Activated CD8-positive, alpha-beta memory T cell treated with anti-CD3 and anti-CD28 coated beads, Interleukin-2, amount 50 U/mL, for 24 hours (primary cell): Measurements from ENCODE around the gene KCNH2.
"Not testable (repeated sequence)": the region's sequence is repeated elsewhere in the genome, so short reads cannot be mapped to it uniquely, and the experiment has no call there.

Experiments used
- DNase-seq: peaks from one replicate; pipeline ENCODE4 v3.0.0-alpha.2; 2020; ENCODE audit errors: extremely low read depth

KCNH2 gene, protein sequence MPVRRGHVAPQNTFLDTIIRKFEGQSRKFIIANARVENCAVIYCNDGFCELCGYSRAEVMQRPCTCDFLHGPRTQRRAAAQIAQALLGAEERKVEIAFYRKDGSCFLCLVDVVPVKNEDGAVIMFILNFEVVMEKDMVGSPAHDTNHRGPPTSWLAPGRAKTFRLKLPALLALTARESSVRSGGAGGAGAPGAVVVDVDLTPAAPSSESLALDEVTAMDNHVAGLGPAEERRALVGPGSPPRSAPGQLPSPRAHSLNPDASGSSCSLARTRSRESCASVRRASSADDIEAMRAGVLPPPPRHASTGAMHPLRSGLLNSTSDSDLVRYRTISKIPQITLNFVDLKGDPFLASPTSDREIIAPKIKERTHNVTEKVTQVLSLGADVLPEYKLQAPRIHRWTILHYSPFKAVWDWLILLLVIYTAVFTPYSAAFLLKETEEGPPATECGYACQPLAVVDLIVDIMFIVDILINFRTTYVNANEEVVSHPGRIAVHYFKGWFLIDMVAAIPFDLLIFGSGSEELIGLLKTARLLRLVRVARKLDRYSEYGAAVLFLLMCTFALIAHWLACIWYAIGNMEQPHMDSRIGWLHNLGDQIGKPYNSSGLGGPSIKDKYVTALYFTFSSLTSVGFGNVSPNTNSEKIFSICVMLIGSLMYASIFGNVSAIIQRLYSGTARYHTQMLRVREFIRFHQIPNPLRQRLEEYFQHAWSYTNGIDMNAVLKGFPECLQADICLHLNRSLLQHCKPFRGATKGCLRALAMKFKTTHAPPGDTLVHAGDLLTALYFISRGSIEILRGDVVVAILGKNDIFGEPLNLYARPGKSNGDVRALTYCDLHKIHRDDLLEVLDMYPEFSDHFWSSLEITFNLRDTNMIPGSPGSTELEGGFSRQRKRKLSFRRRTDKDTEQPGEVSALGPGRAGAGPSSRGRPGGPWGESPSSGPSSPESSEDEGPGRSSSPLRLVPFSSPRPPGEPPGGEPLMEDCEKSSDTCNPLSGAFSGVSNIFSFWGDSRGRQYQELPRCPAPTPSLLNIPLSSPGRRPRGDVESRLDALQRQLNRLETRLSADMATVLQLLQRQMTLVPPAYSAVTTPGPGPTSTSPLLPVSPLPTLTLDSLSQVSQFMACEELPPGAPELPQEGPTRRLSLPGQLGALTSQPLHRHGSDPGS

DNA sequence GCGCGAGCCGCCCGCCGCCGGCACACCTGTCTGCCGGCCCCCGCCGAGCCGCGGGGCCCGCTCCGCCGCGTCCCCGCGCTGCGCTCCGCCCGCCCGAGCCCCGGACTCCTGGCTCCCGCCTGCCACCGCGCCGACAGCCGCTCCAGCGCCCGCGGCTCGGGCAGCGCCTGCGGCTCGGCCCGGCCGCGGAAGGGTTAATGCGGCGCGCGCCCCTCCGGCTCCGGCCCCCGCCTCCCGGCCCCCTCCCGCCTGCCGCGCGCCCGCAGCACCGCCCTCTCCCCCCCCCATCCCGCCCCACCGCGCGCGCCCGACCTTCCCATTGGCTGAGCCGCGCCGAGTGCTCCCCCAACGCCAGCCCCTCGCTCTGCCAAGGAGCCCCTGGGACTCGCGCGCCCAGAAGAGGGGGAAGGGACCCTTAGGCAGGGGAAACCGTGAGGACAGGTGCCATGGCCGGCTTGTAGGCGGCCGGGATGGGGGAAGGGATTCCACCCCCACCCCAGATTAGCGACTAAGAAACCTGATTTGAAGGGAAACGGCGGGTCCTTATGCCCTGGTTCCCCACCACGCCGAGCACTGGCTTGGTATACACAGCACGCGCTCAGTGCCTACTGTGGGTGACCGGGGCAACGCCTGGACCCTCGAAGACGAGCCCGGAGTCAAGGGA is at the start of gene KCNH2:
Gene KCNH2 (minus strand): TSS at position 196 of the 664 bp plus-strand sequence. CDS start 408 bp downstream, outside the sequence.
- no peak for DNase-seq

DNA sequence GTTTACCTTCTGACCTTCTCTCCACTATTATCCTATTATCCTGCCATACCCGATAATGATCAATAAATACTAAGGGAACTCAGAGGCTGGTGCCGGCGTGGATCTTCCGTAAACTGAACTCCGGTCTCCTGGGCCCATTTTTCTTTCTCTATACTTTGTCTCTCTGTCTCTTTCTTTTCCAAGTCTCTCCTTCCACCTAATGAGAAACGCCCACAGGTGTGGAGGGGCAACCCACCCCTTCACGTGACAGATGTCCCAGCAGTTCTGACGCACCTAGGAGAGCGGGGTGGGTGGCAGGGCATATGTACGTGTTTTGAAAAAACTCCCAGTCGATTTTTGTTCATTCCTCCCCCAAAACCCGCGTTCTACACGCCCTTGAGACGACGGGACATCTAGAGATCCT is 49.6 kb upstream of the KCNH2 start:
- DNase-seq: not testable (repeated sequence)

GRCh38 chr7:151026771-151027727 is 48.9 kb upstream of the KCNH2 start:
- DNase-seq: not testable (repeated sequence)

DNA sequence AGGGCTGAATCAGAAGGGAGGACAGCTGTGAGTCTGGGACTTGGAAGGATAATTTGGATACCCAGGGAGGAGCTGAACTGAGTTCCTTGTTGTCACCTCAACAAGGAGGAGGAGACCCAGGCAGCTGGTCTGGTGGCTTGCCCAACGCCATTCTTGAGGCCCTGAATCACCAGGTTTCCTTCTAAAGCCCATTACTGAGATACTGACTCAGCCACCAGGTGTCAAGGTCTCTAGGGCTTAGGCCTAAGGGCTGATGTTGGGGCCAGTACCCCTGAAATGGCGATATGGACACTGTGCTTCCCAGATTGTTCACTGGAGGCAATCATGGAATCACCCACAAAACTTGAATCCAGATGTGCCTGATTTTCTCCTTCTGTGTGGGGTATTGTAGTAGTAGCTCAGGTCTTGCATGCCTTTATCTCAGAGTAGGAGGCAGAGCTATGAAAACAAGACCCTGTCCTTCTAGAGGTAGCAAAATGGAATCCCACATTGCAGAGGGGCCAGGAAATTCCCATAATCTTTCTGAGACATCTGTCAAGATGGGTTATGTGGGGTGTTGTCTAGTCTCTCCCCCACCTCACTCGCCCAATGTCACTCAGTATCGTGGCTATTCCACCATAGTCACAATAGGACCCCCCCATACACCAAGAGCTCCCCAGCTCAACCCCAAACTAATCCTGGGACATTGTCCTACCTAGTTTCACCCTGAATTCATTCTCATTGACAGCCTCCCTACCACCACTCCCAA is 48.0 kb upstream of the KCNH2 start:
- DNase-seq: no peak

DNA sequence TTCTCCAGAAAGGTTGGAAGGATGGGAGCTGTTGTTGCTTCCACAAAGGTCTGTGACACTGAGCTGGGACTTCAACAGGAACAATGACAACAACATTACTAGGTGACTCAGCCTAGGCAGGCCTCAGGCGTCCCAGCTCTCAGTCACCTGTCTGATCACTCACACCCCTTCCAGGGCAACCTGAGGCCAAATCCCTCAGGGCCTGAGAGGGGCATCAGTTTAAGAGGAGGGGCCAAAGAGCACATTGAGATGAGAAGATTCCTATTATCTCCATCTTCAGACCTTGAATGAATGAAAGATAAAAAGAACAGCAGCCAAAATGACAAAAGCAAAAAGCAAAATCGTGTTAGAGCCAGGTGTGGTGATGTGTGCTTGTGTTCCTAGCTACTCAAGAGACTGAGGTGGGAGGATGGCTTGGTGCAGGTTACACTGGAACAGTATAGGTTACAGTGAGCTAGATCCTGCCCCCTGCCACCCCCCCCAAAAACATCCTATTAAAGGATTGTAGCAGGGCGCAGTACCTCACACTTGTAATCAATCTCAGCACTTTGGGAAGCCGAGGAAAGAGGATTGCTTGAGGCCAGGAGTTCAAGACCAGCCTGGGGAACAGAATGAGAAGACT is 46.4 kb upstream of the KCNH2 start, which contains the start of gene ATG9B:
Gene ATG9B (minus strand): TSS at position 60 of the 622 bp plus-strand sequence. CDS start 71 bp downstream, outside the sequence.
- DNase-seq: no peak

GRCh38 chr7:151023232-151023631 is 45.1 kb upstream of the KCNH2 start:
- no peak for DNase-seq

GRCh38 chr7:151020231-151020630 is 42.1 kb upstream of the KCNH2 start:
- DNase-seq: no peak

- DNase-seq: no peak
These were observed 41.0 kb upstream of the KCNH2 start for GRCh38 chr7:151019130-151019447.

- no peak for DNase-seq
These were observed 40.5 kb upstream of the KCNH2 start for GRCh38 chr7:151018421-151019129.

DNA sequence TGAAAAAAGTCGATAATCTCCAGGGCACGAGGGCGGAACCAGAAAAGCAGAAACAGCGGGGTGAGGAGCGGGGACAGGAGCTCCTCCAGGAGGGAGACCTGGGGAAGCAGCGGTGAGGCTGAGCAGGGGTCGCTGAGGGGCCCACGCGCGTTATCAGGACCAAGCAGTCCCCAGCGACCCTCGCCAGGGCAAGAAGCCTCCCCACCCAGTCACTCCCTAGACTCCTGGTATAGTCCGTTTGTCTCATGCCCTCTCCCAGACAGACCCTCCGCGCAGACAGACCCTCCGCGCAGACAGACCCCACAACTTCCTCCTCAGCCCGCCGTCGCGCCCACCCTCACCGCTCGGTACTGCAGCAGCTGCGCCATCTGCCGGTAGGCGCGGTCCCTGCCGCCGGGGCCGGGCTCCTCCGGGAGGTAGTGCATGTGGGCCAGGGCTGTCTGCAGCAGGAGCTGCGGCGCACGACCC is 39.9 kb upstream of the KCNH2 start:
- peak; percentile 51 for DNase-seq

- DNase-seq: no peak
These were observed 39.3 kb upstream of the KCNH2 start for GRCh38 chr7:151017370-151017952.

- DNase-seq: no peak
These were observed 38.8 kb upstream of the KCNH2 start for GRCh38 chr7:151016942-151017341.

- no peak for DNase-seq
These were observed 38.4 kb upstream of the KCNH2 start for GRCh38 chr7:151016505-151016904.

- no peak for DNase-seq
These were observed 37.8 kb upstream of the KCNH2 start for GRCh38 chr7:151015967-151016366.

GRCh38 chr7:151014950-151015349 is 36.8 kb upstream of the KCNH2 start:
- no peak for DNase-seq

DNA sequence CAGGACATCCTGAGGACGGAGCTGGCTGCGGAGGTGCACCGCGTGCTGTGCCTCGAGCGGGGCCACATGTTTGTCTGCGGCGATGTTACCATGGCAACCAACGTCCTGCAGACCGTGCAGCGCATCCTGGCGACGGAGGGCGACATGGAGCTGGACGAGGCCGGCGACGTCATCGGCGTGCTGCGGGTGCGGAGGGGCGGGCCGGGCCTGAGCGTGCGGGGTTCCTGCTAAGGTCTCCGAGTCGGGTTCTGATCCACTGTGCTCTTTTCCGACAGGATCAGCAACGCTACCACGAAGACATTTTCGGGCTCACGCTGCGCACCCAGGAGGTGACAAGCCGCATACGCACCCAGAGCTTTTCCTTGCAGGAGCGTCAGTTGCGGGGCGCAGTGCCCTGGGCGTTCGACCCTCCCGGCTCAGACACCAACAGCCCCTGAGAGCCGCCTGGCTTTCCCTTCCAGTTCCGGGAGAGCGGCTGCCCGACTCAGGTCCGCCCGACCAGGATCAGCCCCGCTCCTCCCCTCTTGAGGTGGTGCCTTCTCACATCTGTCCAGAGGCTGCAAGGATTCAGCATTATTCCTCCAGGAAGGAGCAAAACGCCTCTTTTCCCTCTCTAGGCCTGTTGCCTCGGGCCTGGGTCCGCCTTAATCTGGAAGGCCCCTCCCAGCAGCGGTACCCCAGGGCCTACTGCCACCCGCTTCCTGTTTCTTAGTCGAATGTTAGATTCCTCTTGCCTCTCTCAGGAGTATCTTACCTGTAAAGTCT is 35.8 kb upstream of the KCNH2 start:
- DNase-seq: peak; percentile 61

DNA sequence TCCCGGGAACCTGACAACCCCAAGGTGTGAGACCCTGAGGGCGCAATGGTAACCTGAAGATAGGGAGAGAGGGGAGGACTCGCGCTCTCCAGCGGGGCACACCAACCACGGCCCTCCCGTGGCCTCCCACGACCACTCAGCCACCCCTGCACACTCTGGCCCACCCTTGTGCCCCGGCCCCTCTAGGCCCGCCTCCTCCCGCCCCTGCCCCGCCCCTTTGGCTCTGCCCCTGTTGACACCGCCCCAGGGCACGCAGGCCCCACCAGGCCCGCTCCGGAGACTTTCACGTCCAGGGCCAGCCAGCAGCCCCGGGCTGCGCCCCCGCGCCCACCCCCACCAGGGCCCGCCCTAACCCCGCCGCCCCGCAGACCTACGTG is 35.2 kb upstream of the KCNH2 start:
- no peak for DNase-seq
